PFSK-1 (cell line): Measurements from ENCODE around the gene PRRT4.

ENCODE experiments used
- POLR2AphosphoS5 ChIP-seq: IDR thresholded peaks from 2 replicates; pipeline ENCODE4 v1.6.1; 2012; ENCODE audit warnings: low read depth, mild to moderate bottlenecking, control low read depth, low read length, moderate library complexity
- SIN3A ChIP-seq: IDR thresholded peaks from 2 replicates; pipeline ENCODE4 v1.6.1; 2012; ENCODE audit warnings: mild to moderate bottlenecking, low read length, moderate library complexity, borderline replicate concordance; ENCODE audit not compliant: insufficient read depth
- TAF1 ChIP-seq: IDR thresholded peaks from 2 replicates; pipeline ENCODE4 v1.6.1; 2012; ENCODE audit warnings: low read length, control low read depth, borderline replicate concordance; ENCODE audit not compliant: insufficient read depth
- TF ChIP-seq, protein P1 (sequence below), 2 experiments: IDR thresholded peaks; 2 replicates each; pipeline versions ENCODE4 v1.6.1 to v1.8.0; 2011 to 2012; ENCODE audit warnings: low read depth in 2 of 2, low read length in 2 of 2, control low read depth in 1 of 2, inconsistent platforms in 1 of 2, mild to moderate bottlenecking in 1 of 2, moderate library complexity in 1 of 2; ENCODE audit not compliant: insufficient read depth in 1 of 2

DNA sequence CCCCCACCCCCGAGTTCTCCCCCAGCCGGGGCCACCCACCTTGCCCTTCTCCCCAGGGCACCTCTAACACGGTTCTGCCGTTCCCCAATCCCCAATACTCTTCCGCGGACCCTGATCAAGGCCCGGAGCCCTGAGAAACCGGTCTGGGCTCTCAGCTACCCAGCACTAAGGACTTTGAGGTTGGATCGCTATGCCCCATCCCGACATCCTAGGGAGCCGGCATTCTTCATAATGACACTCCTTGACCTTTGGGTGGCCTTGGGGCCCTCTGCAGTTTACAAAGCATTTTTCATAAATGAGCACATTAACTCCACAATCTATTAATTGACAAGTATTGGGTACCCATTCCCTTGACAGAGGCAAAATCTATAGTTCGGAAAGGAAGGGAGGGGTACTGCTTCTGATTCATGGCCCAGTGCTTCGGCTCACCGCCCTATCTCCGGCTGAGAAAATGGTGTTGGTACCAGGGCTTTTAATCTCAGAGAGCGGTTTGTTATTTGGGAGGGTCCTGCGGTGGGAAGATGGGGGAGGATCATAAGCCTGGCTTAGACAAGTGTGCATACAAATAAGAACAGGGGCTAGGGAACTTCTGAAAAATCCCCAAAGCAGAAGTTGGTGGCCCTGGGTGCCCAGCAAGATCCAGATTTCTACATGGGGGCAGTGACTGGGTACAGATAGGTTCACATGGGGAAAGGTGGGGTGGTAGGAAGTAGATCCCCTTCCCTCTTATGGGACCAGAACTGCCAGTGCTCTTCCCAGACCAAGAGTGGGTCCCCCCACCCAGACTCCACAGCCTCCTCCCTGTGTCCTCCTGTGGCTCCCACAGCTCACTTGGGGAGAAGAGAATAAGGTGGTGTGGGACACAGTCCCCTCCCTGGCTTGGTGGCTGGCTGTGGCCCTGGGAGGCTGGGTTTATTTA lies 45.1 kb upstream of the PRRT4 start:
- TF ChIP-seq TAF1 (no peak), SIN3A (no peak), POLR2AphosphoS5 (no peak)
- TF ChIP-seq, protein P1, sequence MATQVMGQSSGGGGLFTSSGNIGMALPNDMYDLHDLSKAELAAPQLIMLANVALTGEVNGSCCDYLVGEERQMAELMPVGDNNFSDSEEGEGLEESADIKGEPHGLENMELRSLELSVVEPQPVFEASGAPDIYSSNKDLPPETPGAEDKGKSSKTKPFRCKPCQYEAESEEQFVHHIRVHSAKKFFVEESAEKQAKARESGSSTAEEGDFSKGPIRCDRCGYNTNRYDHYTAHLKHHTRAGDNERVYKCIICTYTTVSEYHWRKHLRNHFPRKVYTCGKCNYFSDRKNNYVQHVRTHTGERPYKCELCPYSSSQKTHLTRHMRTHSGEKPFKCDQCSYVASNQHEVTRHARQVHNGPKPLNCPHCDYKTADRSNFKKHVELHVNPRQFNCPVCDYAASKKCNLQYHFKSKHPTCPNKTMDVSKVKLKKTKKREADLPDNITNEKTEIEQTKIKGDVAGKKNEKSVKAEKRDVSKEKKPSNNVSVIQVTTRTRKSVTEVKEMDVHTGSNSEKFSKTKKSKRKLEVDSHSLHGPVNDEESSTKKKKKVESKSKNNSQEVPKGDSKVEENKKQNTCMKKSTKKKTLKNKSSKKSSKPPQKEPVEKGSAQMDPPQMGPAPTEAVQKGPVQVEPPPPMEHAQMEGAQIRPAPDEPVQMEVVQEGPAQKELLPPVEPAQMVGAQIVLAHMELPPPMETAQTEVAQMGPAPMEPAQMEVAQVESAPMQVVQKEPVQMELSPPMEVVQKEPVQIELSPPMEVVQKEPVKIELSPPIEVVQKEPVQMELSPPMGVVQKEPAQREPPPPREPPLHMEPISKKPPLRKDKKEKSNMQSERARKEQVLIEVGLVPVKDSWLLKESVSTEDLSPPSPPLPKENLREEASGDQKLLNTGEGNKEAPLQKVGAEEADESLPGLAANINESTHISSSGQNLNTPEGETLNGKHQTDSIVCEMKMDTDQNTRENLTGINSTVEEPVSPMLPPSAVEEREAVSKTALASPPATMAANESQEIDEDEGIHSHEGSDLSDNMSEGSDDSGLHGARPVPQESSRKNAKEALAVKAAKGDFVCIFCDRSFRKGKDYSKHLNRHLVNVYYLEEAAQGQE (IDR thresholded peaks at IDR 0.05; ENCODE audit: insufficient read depth in 1 of 2, low read depth in 2 of 2, low read length in 2 of 2): no peak
